Activated effector memory CD4-positive, alpha-beta T cell treated with anti-CD3 and anti-CD28 coated beads, Interleukin-2, amount 50 U/mL, for 16 hours (primary cell): ENCODE data around the gene BTBD9.
"Not testable (repeated sequence)": the region's sequence is repeated elsewhere in the genome, so short reads cannot be mapped to it uniquely, and the experiment has no call there.

Experiments
- DNase-seq: peaks from one replicate; pipeline ENCODE4 v3.0.0-alpha.2; 2020

BTBD9 gene

GRCh38 chr6:38370653-38371601, 268.8 kb downstream of the BTBD9 start:
- DNase-seq, result no peak

DNA sequence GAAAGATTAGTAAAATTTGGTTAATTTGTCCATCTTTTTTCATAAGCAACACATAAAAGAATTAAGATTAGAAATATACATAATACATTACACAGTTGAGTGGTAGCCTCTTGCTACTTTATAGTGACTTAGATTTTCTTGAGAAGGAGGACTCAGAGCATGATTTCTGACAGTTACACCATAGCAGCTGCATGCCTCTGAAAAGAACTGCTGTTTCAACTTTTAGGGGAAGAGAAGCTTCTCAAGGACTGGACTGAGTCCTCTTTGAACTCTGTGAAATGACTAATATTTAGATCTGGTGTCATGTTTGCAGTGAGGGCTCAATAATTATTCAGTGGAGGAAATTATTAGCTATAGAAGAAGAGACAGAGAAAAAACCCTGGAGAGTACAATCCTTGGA, 272.5 kb downstream of the BTBD9 start:
- DNase-seq, result no peak

GRCh38 chr6:38366234-38366633, 273.5 kb downstream of the BTBD9 start:
- no peak for DNase-seq

DNA sequence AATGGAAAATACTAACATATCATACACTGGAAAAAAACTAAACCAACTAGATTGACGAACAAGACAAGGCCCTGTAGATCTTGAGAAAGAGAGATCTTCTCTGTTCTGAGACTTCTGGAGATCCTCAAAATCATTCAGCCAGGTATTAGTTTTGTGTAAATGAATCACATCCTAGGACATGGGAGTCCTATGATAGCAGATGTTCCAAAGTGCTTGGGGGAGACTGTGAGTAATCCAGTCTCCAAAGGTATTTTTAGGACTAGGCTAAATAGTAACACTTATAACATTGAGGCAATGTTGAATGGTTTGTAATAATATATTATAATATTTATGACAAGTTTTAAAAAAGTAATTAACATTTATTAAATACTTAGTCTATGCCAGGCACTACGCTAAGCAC, 275.0 kb downstream of the BTBD9 start:
- no peak for DNase-seq

- no peak for DNase-seq
These were observed 275.6 kb downstream of the BTBD9 start for GRCh38 chr6:38364127-38364526.

- no peak for DNase-seq
These were observed 284.2 kb downstream of the BTBD9 start for GRCh38 chr6:38355519-38355918.

DNA sequence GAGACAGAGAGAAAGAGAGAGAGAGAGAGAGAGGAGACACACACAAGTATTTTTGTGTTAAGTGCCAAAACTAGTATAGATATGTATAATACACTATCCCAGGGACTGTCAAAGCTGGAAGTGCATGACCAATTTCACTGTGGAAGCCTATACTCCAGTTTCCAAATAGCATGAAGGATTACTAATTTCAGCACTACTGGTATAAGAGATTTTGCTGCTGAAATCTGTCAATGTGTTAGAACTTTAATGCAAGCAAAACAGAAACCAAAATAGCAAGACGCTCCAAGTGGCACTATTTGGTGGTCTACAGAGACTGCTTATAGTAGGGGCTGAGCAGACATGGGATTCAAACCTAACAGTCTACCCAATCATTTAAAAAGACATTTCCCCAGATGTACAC, 284.8 kb downstream of the BTBD9 start:
- no peak for DNase-seq

DNA sequence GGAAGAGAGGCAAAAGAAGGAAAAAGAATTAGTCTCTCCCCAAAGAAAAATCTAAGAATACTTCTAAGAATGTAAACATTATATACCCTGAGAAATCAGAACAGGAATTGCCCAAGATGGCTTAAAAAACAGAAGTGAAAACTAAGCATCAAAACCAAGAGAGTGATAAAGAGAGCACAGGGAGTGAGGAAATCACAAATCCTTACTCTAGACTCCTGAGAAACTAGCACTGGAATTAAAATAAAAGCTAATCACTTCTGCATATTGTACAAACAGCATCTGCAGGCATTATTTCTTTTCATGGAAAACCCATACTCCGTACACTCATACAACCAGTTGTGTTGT, 285.7 kb downstream of the BTBD9 start:
- DNase-seq, result no peak

DNA sequence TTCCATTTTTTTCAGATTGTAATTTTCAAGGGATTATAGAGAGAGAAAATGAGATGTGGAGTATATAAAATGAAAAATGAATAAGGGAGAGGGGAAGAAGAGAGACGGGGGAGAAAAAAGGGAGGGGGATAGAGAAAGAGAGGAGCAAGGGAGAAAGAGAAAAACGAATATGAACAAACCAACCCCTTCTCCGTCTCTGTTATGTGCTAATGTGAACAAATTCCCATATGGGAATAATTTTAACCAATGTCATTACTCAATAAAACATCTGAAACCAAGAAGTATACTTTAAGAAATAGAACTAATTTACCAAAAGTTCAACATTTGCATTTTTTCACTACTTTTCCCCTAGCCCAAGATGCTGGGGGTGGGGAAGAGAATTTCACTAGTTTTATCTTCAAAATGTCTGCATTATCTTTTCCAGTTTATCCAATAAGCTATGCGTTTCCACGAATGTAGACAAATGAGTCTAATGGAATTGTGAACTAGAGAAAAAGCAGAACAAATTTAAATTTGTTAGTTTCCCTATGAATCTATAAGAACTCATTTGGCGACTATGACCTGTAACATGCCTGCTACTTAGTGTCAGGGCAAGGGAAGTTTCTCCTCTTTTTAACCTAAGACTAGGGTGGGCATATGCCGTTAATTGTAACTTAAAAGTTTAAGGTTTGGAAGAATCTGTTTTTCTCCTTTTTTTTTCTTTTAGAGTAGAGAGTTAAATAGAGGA, 286.3 kb downstream of the BTBD9 start:
- DNase-seq, result no peak

DNA sequence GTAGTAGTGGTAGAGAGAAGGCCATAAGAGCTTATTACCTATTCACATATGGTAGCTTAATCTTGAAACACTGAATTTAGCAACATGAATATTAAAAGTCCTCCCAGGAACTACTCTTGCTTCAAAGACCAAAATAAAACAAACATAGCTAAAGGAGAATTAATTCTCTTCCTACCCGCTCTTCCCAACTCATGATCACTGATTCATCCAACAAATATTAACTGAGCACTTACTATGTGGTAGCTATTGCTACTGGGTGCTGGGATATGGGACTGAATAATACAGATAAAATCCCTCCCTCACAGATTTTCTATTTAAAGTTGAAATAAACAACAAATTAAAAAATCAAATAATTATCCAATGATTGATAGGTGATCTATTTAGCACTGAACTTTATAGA, 287.1 kb downstream of the BTBD9 start:
- no peak for DNase-seq

DNA sequence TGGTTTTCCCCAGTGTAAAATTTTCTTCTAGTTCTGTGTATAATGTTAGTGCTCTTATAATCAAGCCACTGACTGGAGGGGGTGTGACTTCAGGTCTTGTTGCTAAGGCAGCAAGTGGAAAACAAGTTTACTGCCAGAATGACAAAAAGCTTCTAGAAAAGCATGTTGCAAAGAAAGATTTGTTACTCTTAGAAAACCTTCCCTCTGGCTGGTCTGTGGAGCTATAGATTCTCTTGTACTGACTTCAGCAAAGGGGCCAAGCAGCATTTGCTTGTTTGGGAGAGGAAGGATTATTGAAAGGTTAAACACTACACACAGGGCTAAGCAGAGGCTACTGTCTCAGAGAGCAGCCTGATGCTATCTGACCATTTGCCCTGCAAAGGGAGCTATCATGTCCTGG, 288.8 kb downstream of the BTBD9 start:
- no peak for DNase-seq

DNA sequence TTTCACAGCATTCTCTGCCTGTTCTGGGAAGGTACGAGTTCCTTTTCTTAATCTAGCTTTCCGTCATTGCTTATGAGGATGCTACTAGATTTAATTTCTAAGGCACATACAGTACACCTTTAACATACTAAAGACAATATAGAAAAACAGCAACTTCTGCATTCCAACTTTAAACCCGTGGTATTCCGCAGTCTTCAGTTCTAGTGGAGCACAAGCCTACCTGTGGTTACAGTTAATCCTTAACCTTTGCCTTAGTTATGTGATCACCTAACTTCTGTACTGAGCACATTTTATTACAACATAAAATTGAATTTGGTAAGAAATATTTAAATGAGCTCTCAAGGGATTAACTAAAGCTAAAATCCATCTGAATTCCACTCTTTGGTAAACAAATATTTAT, 289.5 kb downstream of the BTBD9 start:
- DNase-seq, result no peak

DNA sequence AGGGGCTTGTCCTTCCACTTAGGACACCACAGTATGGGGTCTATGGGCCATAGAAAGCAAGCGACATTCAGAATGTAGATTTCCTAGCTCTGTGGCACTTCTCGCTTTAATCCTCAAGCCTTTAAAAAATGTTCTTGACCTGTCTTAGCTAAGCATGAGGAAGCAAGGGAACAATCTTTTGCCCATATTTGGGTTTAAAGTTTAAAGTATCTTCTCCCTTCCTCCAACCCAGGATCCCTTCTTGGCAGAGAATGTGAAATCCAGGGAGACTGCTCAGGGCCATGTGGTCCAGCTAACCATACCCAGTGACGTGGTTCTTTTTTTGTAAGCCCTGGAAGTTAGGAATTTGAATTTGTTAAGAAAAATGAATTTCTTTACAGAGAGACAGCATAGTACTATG, 289.9 kb downstream of the BTBD9 start:
- no peak for DNase-seq

DNA sequence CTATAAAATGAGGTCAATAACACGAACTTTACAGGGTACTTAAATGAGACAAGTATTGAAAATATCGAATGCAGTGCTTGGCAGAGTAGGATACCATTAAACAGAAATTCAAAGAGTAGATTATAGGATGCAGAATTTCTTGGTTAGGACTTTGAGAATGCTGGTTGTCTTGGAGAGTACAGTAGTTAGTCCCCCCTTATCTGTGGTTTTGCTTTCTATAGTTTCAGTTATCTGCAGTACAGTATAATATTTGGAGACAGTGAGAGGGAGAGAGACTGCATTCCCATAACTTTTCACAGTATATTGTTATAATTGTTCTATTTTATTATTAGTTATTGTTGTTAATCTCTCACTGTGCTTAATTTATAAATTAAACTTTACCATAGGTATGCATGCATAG, 290.5 kb downstream of the BTBD9 start:
- DNase-seq, result no peak

DNA sequence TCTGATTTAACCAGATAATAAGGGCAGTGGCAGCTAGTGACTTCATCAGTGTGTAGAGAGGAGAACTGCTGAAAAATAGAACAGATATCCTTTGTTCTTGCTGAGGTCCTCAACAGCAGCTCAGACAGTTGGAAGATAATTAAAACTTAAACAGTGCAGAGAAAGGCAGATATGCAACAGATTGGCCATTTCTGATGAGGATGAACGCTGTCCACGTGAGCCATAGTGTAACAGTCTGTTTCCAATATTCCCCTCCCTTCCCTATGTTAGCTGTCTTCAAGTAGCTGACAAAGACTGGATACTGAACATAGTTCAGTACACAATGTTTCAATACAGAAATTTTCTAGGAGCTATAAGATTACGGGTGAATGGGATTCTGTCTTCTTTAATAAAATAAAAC, 291.4 kb downstream of the BTBD9 start:
- no peak for DNase-seq

DNA sequence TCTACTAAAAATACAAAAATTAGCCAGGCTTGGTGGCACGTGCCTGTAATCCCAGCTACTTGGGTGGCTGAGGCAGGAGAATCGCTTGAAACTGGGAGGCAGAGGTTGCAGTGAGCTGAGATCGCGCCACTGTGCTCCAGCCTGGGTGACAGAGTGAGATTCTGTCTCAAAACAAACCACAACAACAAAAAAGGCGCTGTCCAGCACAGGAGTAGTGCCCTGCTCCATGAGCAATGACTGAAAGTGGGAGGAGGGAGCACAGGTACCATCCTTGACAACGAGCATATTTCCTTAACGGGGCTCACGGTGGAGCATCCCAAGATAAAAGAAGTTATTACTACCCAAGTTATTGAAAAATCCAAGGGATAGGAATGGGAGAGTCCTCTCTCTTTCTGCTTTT, 291.9 kb downstream of the BTBD9 start:
- DNase-seq, result not testable (repeated sequence)

DNA sequence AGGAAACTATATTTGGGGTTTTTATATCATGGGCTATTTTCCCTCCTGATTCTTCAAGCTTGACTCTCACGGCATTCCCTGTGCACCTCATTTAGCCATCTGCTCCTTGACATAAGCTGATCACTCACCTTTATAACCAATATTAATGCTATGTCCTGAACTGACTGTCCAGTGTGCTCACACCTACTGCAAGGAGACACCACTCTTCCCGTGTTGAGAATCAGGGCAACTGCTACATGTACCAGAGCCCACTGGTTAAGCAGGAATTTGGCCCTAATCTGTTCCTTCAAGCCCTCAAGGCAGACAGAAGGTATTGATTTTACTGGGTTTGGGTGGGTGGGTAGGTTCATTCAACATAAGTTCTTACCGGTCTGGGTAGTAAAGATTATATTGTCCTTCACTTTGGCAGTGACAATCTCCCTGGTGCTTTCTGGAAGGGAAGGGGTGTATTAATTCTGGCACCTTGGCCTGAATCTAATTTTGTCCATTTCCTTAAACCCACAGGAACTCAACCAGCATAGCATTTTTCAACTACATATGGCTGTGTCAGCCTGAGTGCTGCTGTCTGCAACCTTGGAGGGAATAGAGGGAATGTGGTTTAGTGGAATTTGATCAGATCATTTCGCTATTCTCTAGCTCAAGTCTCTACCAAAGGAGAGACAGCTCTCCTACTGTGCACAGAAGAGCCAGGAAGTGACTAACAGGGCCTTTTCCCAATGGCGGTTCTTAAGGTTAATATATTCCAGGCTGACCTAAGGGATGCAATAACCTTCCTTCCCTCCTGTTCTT, 293.2 kb downstream of the BTBD9 start:
- DNase-seq, result no peak

GRCh38 chr6:38345586-38345985, 294.1 kb downstream of the BTBD9 start:
- no peak for DNase-seq

DNA sequence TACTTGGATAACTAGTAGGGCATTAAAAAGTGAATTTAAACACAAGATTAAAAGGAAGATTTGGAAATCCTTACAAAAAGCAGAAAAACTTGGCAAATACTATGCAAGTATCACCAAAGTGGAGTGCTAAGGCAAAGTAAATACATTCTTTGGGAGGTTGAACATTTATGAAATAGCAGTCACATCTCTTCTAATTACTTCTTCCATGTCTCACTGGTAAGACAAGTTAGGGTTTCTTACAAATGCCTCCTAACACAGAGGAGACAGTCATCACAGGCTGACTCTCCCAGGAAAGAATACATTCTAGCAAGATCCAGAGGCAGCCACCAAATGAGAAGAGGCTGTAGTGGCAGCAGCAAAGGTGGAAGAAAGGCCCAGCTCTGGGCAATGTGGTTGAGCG, 298.2 kb downstream of the BTBD9 start:
- no peak for DNase-seq

DNA sequence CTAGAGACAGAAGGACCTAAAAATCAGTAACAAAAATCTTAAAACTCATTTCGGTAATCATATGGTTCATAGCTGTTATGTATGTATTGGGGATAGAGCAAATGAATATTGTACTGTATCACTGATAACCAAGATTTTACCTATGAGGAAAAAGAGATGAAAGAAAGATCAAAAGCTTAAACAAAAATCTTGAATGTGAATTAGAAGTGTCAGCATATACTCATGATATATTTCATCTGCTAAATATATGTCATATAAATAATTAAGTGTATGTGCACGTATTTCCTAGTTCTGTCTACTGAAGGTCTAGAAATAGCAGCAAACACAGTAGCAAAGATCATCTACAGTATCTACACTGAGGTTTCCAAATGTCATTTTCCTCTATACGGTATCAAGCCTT, 299.8 kb downstream of the BTBD9 start:
- no peak for DNase-seq

GRCh38 chr6:38337819-38338465, 301.8 kb downstream of the BTBD9 start:
- DNase-seq, result no peak

GRCh38 chr6:38336922-38337321, 302.8 kb downstream of the BTBD9 start:
- DNase-seq, result no peak

- no peak for DNase-seq
These were observed 312.9 kb downstream of the BTBD9 start for GRCh38 chr6:38326837-38327236.
